Endothelial cell of umbilical vein (primary cell): ENCODE measurements around the gene PDE1C.

Source experiments
- CTCF ChIP-seq, 2 donors: IDR thresholded peaks; 1 replicate in 1 of 2; 2 replicates in 1 of 2; pipeline ENCODE4 v1.5.1; 2011; ENCODE audit warnings: low read length in 2 of 2, mild to moderate bottlenecking in 2 of 2, moderate library complexity in 2 of 2, control low read depth in 1 of 2, inconsistent platforms in 1 of 2, low read depth in 1 of 2; ENCODE audit not compliant: insufficient read depth in 1 of 2; ENCODE audit errors: extremely low read depth in 1 of 2
- EZH2 ChIP-seq: IDR thresholded peaks from 2 replicates; pipeline ENCODE4 v1.6.1; 2012; ENCODE audit warnings: borderline replicate concordance, low read depth, mild to moderate bottlenecking, moderate library complexity, low read length, inconsistent platforms; ENCODE audit not compliant: severe bottlenecking
- GATA2 ChIP-seq: IDR thresholded peaks from 2 replicates; pipeline ENCODE4 v1.7.0; 2011; ENCODE audit warnings: low read depth, mild to moderate bottlenecking, moderate library complexity, mixed read lengths, low read length; ENCODE audit not compliant: insufficient read length, insufficient read depth
- POLR2AphosphoS5 ChIP-seq: IDR thresholded peaks from 2 replicates; pipeline ENCODE4 v1.6.1; 2012; ENCODE audit warnings: low read depth, mild to moderate bottlenecking, control low read depth, low read length, moderate library complexity; ENCODE audit not compliant: insufficient read depth

- TF ChIP-seq POLR2AphosphoS5 (no peak), CTCF (IDR thresholded peaks at IDR 0.05; ENCODE audit: extremely low read depth in 1 of 2, insufficient read depth in 1 of 2, low read depth in 1 of 2, low read length in 2 of 2) (peak in 1 of 2 donors; percentile 17), GATA2 (no peak), EZH2 (no peak)
These were observed 31.0 kb downstream of the PDE1C start for GRCh38 chr7:32039000-32039756.
